GM10248 (cell line): ENCODE measurements around the gene ZNF836.

Experiments used
- CTCF ChIA-PET: fragments of 300-600 bp; sonication (Branson Sonifier 250); formaldehyde crosslinking; extraction: SDS; loops from one replicate; lab custom pipeline; 2021; ENCODE audit warnings: antibody characterized with exemption; lab: Yijun Ruan, JAX
- POLR2A ChIA-PET: fragments of 350-650 bp; sonication (Branson Sonifier 250); formaldehyde crosslinking; extraction: SDS; loops from one replicate; lab custom pipeline; 2020; ENCODE audit warnings: antibody characterized with exemption; lab: Yijun Ruan, JAX
- DNase-seq: peaks from one replicate; pipeline ENCODE4 v3.0.0; 2012; ENCODE audit errors: extremely low spot score
- CTCF ChIP-seq: IDR thresholded peaks from 2 replicates; pipeline ENCODE4 v1.5.1; 2012; ENCODE audit warnings: mild to moderate bottlenecking, low read depth; ENCODE audit errors: extremely low read depth, missing control alignments, control extremely low read depth

Gene ZNF836

GRCh38 chr19:52115526-52116053 lies 55.8 kb downstream of the ZNF836 start:
- CTCF ChIA-PET: no interaction called here
- TF ChIP-seq CTCF: no peak
- DNase-seq: no peak
- POLR2A ChIA-PET: no interaction called here

- CTCF ChIA-PET: no interaction called here
- DNase-seq: no peak
- TF ChIP-seq CTCF: no peak
- POLR2A ChIA-PET: no interaction called here
These were observed 56.7 kb downstream of the ZNF836 start for GRCh38 chr19:52114691-52115090.

DNA sequence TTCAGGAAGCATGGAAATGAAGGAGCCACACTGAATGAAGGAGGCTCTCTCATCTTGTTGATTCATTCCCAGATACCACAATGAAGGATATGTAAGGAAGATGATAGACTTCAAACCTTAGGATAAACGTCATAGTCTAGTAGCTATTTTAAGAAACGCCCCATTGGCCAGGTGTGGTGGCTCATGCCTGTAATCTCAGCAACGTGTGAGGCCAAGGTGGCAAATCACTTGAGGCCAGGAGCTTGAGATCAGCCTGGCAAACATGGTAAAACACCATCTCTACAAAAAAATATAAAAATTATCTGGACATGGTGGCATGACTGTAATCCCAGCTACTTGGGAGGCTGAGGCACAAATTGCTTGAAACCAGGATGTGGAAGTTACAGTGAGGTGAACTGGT lies 58.8 kb downstream of the ZNF836 start:
- DNase-seq: no peak
- ChIA-PET CTCF (no interaction called here), POLR2A (no interaction called here)
- TF ChIP-seq CTCF: no peak

- CTCF ChIA-PET: no interaction called here
- no peak for TF ChIP-seq CTCF
- POLR2A ChIA-PET: interaction anchor here (0.7 kb wide), 1 partner anchor 220 kb away, joined by 3 read pairs; no protein-coding TSS in a partner anchor
- no peak for DNase-seq
These were observed 60.6 kb downstream of the ZNF836 start for GRCh38 chr19:52110780-52111179.
